Hematopoietic multipotent progenitor cell treated with erythropoietin and hydrocortisone succinate and interleukin-3 and kit ligand, for 17 days (in vitro differentiated cells): ENCODE measurements around the gene DDX56.
"Not testable (repeated sequence)": the region's sequence is repeated elsewhere in the genome, so short reads cannot be mapped to it uniquely, and the experiment has no call there.

Experiments used
- DNase-seq: peaks from one replicate; pipeline ENCODE4 v3.0.0-alpha.2; 2015; ENCODE audit warnings: low spot score

DDX56 gene

DNA sequence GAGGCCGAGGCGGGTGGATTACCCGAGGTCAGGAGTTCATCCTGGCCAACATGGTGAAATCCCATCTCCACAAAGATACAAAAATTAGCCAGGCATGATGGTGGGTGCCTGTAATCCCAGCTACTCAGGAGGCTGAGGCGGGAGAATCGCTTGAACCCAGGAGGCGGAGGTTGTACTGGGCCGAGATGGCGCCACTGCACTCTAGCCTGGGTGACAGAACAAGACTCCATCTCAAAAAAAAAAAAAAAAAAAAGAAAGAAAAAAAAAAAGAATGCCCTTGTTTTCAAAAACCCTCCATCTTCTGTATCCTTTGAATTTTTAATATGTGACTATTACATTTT is 11.1 kb downstream of the DDX56 start:
- not testable (repeated sequence) for DNase-seq

DNA sequence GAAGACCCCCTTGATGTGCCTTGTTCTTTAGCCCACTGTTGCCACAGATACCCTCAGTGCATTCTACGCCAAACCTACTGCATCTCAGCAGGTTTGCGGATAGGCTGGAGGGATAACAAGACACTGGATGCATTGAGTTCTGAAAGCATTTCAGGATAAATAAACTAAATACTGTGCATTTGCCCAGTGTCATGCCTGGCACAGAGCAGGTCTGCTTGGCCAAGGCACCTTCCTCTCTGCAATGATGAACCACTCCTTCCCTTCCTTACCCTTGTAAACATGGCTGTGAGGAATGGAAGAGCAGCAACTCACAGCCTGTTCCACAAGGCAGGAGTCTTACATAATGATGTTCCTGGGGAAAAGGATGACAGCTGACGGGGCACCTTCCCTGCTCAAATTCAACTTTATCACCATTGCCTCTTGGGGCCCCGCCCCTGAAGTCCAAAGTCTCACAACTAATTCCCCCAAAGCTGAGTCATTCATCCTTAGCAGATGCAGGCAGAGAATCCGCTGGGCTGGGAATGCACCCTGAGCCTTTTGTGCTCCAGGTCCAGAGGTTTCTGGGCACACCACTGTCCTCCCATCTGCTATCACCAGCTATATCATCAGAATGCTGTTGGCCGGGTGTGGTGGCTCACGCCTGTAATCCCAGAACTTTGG is 11.6 kb downstream of the DDX56 start:
- peak; percentile 51 for DNase-seq

DNA sequence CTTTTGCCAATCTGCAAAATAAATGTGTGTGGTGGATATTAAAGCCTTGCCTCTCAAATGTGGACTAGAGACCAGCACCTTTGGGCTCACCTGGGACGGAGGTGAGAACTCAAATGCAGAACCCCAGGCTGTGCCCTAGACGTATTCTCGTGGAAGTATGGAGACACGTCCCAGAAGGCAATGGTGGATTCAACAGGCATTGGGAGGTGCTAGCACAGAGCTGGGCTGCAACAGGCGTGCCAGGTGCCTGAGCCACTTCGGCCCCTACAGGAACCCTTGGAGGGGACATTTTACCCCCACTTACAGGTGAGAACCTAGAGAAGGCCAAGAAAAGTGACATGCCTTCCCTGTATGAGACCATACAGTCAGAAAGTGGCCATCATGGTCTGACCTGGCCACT is 12.2 kb downstream of the DDX56 start:
- DNase-seq: no peak

DNA sequence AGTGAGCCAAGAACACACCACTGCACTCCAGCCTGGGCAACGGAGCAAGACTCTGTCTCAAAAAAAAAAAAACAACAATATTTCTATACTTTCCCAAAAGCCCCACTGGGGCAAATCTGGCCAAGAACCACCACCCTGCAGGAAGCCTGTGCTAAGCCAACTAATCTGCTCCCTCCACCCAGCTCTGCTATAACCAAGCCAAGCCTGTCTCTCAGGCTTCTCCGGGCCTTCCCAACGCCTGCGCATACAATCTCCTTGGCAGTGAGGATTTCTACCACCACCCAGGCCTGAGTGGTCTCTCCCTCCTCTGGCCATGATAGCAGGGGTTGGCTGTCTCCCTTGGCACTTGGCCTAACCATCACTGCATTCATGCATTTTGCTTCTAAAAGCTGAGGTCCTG is 14.2 kb downstream of the DDX56 start:
- DNase-seq: no peak

DNA sequence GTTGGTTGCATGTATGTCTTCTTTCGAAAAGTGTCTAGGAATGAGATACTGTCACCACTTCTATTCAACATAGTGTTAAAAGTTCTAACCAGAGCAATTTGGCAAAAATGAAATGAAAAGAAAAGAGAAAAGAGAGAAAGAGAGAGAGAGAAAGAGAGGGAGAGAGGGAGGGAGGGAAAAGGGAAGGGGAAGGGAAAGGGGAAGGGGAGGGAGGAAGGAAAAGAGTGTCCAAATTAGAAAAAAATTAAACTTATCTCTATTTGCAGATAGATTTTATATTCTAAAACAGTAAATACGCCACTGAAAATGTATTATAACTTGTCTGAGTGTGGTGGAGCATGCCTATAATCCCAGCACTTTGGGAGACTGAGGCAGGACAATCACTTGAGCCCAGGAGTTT is 16.2 kb downstream of the DDX56 start:
- DNase-seq: no peak

DNA sequence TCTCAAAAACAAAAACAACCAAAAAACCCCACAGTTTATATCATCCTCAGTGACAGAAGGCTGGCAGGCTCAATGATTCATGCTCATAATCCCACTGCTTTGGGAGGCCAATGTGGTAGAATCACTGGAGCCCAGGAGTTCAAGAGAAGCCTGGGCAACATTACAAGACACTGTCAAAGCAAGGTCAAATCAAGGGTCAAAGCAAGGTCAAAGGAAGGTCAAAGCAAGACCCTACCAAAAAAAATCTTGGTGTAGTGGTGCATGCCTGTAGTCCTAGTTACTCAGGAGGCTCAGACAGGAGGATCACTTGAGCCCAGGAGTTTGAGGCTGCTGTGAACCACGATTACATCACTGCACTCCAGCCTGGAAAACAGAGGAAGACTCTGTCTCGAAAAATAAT is 18.4 kb downstream of the DDX56 start:
- DNase-seq: no peak

DNA sequence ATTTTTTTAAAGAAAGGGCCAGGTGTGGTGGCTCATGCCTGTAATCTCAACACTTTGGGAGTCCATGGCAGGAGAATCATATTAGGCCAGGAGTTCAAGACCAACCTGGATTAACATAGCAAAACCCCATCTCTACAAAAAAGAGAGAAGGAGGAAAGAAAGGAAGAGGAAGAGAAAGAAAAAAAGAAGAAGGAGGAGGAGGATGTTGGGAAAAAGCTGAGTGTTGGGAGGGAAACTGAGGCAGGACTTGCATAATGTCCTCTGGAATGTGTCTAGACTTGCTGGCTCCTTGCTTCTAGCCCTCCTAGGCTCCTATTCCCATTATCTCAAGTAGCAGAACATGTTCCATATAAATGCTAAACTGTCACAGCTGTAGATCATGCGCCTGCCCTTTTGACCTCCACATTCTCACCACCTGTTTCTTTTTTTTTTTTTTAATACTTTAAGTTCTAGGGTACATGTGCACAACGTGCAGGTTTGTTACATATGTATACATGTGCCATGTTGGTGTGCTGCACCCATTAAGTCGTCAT is 21.2 kb downstream of the DDX56 start:
- DNase-seq: not testable (repeated sequence)

DNA sequence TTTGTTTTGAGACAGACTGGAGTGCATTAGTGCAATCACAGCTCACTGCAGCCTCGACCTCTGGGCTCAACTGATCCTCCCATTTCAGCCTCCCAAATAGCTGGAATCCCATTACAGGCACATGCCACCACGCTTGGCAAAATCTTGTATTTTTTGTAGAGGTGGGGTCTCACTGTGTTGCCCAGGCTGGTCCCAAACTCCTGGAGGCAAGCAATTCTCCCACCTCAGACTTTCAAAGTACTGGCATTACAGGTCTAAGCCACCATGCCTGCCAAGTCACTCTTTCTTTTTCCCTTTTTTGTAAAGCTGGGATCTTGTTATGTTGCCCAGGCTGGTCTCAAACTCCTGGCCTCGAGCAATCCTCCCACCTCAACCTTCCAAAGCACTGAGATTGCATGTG is 24.3 kb downstream of the DDX56 start:
- no peak for DNase-seq

DNA sequence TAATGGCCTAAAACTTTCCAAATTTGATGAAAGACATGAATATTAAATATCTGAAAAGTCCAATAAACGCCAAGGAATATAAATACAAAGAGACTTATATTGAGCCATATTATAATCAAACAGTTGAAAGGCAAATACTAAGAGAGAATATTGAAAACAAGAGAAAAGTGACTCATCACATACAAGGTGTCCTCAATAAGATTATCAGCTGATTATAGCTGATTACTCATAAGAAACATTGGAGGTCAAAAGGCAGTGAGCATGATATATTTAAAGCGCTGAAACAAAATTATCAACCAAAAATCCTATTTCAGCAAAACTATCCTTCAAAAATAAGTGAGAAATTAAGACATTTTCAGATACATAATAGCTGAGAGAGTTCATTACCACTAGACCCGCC is 24.8 kb downstream of the DDX56 start:
- no peak for DNase-seq

DNA sequence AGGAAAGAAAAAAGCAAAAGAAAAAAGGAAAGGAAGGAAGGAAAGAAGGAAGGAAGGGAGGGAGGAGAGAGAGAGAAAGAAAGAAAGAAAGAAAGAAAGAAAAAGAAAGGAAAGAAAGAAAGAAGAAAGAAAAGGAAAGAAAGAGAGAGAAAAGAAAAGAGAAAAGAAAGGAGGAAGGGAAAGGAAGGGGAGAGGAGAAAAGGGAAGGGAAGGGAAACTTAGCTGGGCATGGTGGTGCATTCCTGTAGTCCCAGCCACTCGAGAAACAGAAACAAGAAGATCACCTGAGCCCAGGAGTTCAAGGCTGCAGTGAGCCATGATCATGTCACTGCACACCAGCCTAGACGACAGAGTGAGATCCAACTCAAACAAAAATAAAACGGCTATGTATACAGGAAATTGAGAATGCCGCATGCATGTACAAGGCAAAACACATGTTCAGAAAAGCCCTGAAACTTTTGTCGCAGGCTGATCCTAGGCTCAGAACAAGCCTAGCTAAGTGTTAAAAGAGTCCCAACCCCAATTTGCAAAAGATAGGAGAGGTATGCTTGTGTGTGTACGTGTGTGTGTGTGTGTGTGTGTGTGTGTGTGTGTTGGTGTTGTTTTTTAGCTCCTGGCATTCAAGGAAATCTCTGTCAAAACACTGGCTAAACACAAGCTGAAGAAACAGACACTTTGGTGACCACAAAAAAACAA is 26.0 kb downstream of the DDX56 start:
- no peak for DNase-seq

DNA sequence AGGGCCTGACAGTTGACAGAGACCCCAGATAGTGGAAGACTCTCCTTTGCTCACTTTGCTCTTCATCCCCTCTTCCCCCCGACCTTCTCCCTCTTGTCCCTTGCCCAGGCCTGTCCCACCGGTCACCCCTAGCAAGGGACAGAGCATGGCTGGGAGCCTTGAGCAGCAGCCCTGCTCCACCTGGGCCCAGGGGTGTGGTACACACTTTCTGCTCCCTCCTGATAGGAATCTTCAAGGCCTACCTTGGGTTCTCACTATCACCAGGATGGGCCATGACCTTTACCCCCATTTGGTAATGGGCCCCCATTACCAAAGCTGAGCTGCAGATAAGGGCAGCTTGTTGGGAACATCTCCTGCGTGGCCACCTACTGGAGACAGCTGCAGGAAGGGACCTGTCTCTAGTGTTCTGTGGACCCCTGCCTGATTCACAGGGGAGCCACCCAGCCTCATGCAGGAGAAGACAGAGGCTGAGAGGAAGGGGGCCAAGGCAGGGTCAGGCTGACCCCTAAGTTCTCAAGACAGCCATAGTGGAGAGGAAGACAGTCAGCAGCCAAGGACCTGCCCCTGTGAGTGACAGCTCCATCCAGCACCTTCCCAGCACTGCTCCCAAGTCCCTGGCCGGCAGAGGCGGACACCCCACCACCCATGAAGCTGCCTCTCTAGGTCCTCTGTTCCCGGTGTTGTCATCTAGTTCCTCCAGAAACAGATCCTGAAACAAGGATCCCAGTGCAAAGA is 31.7 kb downstream of the DDX56 start:
- no peak for DNase-seq

DNA sequence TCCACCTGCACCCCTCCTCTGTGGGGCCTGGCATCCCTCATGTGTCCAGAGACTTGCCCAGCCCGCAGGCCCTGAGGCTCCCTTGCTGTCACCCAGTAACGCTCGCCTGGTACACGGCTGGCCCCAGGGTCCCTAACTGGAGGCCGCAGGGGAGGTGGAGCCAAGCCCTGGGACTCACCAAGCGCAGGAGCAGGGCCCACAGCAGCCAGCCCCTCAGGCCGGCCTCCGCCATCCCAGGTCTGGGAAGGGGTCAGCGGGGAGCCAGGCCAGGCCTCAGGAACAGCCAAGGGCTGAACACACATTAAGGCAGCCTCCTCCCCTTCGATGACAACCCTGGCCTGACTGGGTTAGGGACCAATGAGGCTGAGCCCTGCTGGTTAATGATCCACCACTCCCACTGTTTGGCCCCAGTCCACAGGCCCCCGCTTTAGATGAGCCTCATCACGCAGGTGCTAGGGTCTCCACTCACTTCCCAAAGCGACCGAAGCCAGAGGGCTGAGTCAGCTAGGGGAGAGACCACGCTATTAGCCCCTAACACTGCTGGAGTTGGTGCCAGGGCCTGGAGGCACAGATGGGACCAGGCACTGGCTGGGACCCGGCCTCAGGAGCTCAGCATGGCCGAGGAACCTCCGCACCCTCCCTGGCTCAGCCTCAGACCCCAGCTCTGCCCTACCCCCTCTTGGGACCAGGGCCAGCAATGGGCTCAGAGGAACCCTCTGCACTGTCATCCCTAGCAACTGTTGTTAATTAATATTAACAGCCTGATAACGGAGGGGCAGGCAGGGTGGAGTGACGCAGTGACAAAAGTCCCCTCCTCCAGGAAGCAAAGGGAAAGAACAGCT is 32.5 kb downstream of the DDX56 start, which contains the start of gene NPC1L1:
Gene NPC1L1 (minus strand): TSS at position 303 of the 842 bp plus-strand sequence. CDS start 71 bp downstream, at position 232.
- DNase-seq: peak; percentile 59

DNA sequence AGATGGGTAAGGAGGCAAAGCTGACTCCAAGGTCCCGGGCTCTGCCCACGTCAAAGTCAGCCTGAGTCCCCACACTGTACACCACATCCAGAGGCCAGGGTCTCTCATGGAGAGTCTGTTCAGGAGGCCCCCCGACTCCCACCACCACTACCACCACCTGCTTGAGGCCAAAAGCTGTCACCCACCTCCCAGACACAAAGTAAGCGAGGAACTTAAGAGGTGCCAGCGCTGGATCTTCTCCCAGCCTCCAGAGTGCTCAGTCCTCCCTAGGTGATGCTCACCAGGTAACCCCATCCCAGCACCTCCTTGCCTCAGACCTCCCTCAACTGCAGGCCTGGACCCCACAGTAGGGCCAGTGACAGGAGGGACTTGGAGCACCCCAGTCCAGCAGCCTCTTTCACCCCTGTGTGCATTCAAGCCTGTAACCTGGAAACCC is 33.1 kb downstream of the DDX56 start:
- no peak for DNase-seq

DNA sequence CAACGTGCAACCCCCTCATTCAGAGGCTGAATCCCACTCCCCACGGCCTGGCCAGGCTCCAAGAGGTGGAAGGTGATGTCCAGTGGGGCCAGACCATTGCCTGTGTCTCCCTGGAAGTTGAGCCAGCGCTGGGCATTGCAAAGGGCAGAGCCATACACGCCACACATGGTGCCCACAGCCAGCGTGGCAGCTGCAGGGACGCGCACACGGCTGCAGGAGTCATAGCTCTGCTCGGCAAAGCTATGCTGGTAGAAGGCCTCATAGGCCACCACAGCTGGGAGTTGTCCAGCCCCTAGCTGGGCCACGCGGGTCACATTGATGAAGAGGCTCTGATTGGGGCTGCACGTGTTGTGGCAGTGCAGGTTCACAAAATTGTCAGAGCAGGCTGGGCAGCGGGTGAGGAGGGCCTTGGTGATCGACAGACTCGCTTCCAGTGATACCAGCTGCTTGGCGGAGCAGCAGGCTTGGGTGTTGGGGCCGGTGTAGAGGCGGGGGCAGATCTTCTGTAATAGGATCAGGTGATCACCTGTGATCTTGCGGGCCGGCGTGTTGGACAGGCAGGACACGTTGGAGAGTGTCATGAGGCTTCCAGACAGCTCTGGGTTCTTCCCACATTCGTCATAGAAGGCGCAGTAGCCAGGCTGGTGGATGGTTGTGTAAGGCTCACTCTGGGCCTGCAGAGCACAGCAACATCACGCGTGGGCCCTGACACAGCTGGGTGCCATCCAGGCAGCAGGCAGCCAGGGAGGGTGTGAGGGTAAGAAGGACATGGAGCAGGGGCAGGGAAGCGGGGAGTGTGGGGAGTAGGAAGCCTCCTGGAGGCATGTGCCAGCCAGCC is 33.8 kb downstream of the DDX56 start:
- DNase-seq: no peak

DNA sequence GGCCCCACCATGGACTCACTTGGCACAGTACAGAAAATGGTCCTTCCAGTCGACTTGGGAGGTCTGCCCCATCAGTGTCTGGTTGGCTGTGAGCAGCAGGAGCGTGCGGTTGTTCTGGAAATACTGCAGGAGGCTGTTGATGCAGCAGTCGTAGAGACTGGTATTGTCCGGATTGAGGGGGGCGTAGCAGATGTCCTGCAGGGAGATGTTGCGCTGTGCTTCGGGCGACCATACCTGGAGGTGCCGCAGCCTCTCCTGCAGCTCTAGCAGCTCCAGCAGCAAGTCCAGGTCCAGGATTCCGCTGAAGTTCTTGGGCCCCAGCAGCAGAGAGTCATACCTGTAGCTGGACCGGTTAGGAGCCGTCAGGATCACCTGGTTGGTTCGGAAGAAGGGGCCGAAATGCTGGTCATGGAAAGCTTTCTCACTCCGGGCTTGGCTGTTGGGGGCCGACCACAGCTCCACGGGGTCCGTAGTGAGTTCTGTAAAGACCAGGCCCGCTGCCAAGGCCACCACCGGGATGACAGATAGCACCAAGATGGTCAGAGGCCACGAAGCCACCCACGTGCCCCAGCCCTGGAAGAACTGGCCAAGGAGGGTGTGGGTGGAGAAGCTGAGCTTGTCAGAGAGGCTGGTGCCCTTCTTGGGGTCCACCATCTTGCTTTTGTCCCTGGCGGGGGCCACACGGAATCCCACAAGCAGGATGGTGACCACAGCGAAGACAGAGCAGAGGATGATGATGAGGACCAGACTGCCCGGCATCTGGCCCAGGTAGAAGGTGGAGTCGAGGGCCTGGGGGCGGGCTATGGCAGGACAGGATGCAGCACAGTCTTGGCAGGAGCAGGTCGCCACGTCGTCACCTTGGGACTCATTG is 34.7 kb downstream of the DDX56 start:
- no peak for DNase-seq

DNA sequence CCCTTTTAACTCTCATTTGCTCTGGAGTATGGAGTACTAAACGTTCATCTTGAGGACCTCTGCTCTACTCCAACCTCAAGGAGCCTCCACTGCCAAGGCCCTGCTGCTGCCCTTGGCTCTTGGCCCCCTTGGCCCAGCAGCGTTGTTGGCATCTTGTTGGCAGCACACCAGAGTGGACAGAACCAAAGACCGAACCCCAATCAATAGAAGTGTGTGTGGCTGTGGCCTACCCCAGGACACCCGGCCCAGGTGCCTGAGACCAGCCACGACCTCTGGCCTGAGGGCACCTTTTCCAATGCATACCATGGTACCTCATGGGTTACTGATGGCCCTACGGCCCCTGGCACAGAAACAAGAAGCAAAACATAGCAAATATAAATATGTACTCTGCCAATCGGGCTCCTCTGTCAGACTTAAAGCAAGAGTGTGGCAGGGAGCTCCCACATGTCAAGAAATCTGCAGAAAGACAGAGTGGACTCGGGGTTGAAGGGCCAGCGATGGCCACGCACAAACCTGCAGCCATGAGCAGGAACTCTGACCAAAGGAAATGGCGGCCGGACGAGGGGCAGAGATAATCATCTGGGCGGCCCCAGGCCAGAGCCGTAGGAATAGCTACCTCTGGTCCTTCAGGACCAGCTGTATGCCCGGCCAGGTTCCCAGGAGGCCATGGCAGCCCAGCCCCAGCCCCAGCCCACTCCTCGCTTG is 35.5 kb downstream of the DDX56 start:
- no peak for DNase-seq

DNA sequence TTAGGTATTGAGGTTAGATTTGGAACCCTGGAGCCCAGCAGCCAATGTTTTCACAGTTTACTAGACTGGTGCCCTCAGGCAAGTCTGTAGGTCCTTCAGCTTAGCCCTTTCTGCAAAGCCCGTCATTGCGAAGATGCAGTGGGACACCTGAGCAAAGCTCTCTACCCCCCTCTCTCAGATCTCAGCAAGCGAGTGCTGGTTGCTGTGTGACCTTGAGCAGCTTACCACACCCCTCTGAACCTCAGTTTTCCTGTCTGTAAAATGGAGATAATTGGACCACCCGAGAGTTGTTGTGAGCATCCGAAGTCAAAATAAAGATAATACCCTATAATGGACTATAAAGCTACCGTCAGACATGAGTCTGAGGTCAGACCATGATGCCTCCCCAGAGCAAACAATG is 36.3 kb downstream of the DDX56 start:
- DNase-seq: no peak

DNA sequence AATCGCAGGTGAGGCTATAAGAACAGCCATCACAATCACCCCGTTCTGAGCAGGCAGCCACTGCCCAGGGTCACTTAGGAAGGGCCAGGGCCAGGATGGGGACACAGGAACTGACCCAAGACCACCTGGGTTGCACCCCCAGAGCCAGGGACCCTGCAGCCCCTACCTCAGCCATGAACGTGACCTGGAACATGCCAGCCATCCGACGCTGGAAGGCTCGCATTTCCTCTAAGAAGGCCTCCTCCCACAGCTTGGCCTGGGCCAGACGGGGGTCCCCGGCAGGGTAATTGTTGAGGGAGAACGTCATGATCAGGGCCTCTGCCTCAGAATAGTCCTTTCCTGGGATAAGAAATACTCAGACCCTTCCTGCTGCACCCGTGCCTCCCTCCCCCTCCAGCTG is 37.6 kb downstream of the DDX56 start:
- no peak for DNase-seq

DNA sequence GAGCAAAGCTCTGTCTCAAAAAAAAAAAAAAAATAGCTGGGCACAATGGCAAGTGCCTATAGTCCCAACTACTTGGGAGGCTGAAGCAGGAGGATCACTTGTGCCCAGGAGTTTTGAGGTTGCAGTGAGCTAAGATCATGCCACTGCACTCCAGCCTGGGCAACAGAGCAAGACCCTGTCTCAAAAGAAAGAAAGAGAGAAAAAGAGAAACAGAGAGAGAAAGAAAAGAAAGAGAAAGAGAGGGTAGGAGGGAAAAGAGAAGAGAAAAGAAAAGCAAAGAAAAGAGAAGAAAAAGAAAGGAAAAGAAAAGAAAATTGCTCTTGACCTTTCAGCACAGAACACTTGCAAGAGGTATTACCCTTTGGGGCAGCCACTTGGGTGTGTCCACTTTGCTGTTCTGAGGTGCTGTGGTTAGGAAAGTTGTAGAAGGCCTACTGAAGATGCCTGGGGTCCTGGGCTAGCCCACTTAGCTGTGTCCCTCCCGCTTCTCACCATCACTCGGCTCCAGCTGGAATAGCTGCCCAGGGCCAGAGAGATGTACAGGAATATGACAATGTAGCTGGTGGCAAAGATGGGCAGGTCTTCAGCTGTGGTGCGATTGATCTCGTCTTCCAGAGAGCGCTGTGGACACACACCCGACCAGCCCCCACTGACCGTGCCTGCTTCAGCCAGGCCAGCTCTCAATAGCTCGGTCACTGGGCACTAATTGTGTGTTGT is 38.2 kb downstream of the DDX56 start:
- no peak for DNase-seq
